Endometrial microvascular endothelial cells (primary cell): ENCODE measurements around the gene ATF6. TPM values are rescaled to one million over a fixed set of nuclear protein-coding genes. Genes with fewer than 3 reads are reported as not detected.
"Not testable (repeated sequence)": the region's sequence is repeated elsewhere in the genome, so short reads cannot be mapped to it uniquely, and the experiment has no call there.

ENCODE experiments used
- in situ Hi-C: cut with HindIII; loops from 2 replicates; pipeline ENCODE4 v1.10.0; 2017; ENCODE audit warnings: low sequenced_read_pairs, low pct_unique_long_range_greater_than_20kb; ENCODE audit errors: inconsistent ontology term
- total RNA-seq: library from RNA; depleted of rRNA; stranded (reverse); fragments of >200 nt; gene quantifications from one replicate; pipeline ENCODE4 v1.2.3, GENCODE V29; 2015; ENCODE audit errors: inconsistent ontology term

Gene ATF6
- total RNA-seq, 1 donor from 2014 or later = 40.7 TPM

DNA sequence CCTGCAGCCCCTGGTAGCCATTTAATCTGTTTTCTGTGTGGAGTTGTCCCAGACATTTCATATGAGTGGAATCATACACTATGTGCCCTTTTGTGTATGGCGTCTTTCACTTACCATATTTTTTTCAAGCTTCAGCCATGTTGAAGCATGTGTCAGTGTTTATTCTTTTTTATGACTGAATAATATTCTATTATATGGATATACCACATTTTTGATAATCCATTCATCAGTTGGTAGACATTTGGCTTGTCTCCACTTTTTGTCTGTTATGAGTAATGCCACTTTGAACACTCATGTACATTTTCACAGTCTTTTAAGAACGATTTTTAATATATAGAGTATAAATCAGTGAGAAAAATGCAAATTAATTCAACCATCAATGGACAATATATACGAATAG lies 44.7 kb downstream of the ATF6 start:
- in situ Hi-C loops = no loop called here

DNA sequence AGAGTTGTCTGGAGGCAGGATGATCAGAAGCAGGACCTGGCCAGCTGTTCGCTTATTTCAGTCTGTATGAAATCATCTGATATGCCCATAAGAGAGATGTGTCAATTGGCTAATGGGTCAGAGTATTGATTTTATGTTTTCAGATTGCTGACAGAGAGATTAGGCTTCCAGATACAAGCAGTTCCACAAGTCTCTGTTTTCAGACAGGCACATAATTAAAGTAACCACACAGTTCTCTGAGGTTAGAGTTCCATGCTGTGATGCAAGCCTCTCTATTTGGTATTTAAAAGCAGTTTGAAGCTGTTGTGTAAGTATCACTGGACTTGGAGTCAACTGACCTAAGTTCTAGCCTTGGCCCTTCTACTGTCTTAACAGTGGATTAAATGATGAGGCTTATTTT lies 50.1 kb downstream of the ATF6 start:
- in situ Hi-C loops = no loop called here

DNA sequence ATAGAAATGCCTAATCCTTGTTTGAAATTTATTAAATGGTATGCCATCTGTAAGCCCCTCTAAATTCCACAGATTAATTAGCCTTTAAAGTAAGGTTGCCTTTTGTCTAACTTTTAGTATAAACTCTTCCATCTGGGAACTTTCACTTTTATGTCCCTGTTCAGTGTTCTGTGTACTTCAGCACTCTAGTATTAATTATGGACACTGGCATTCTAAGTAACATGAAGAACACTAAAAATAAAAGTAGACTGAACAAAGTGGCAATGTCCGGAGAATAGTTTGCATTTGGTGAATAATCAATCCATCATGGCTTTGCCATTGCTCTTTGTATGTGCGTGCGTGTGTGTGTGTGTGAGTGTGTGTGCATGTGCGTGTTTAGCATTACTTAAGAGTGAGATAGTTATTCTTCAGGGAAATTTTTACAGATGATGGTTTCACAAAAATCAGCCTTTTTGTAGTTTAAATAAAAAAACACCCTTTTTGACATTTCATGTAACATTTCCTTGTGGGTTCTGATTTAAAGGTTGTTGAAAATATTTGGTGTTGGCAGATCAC lies 51.1 kb downstream of the ATF6 start:
- in situ Hi-C loops = no loop called here

DNA sequence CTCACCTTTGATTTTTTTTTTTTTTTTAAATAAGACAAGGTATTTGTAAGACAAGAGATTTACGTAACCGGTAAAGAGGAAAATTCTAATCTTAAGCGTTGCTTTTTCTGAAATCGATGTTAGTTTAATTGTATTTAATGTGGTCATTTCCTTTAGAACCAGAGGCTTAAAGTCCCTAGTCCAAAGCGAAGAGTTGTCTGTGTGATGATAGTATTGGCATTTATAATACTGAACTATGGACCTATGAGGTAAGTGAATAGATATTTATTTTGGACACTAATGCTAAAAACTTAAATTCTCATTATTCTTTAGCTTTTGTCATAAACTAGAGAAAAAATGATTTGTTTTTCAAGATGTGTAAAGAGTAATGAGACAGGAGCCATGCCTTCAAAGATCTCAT lies 54.8 kb downstream of the ATF6 start:
- in situ Hi-C loops = no loop called here

DNA sequence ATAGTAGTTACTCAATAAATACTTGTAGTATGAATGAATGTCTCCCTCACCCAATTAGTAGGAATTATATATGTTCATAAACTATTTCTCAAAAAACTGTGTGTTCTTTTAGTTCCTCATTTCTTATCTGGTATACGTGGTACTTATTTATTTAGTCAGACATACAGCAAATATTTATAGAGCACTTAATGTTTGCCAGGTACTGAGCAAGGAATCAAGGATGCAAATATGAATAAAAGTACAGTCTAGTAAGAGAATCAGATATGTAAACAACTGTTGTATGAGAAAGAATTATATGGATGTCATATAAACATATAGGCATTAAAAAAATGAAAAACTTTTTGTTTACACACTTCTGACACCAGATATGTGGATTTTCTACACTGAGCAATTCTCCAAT lies 58.5 kb downstream of the ATF6 start:
- in situ Hi-C loops = no loop called here

DNA sequence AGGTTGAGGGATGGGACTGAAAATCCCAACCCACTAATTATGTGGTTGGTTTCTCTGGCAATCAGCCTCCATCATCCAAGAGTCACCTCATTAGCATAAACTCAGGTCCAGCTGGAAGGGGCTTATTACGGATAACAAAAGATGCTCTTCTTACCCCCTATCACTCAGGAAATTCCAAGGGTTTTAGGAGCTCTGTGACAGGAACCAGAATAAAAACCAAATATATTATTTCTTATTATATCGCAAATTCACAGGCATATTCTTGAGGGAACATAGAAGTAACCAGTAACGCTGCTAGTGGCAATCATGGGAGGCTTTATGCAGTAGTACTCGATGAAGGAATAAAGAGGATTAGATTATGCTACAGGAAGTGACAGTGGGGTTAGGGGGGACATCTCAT lies 59.7 kb downstream of the ATF6 start:
- in situ Hi-C loops = no loop called here

DNA sequence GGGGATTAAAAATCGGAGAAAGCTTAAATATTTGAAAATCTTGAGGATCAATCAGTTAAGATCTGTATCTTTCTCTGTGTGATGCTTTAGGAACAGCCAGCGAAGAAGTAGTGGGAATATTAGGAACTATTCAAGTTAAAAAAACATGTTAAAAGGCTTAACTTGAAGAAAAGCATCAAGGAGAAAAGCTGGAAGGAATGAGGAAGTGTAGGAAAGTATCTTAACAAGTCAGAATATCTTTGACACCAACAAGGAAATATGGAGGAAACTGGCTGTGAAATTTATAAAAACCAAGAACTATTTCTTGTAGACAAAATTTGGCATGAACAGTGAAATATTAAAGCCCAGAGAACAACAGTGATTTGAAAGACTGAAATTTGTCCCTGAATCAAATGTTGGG lies 60.4 kb downstream of the ATF6 start:
- in situ Hi-C loops = no loop called here

DNA sequence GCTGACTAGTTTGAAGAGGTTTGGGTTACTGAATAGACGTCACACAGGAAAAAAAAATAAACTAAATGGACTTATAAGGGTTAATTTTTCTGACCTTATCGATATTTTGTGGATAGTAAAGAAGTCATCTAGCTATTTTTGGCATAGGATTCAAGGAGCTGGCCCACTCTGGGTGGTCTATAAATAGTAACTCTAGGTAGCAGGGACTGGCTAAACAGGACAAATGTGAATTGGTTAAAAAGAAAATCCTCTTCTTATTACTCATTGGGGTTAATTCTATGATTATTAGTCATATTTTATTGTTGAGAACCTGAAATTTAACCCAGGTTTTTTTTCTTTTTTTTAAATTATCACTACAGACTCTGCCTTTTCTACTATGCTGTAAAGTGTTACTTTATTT lies 61.7 kb downstream of the ATF6 start:
- in situ Hi-C loops = no loop called here

DNA sequence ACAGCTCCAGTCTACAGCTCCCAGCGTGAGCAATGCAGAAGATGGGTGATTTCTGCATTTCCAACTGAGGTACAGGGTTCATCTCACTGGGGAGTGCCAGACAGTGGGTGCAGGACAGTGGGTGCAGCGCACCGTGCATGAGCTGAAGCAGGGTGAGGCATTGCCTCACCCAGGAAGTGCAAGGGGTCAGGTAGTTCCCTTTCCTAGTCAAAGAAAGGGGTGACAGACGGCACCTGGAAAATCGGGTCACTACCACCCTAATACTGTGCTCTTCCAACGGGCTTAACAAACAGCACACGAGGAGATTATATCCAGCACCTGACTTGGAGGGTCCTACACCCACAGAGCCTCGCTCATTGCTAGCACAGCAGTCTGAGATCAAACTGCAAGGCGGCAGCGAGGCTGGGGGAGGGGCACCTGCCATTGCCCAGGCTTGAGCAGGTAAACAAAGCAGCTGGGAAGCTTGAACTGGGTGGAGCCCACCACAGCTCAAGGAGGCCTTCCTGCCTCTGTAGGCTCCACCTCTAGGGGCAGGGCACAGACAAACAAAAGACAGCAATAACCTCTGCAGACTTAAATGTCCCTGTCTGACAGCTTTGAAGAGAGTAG lies 66.3 kb downstream of the ATF6 start:
- in situ Hi-C loops = not testable (repeated sequence)

DNA sequence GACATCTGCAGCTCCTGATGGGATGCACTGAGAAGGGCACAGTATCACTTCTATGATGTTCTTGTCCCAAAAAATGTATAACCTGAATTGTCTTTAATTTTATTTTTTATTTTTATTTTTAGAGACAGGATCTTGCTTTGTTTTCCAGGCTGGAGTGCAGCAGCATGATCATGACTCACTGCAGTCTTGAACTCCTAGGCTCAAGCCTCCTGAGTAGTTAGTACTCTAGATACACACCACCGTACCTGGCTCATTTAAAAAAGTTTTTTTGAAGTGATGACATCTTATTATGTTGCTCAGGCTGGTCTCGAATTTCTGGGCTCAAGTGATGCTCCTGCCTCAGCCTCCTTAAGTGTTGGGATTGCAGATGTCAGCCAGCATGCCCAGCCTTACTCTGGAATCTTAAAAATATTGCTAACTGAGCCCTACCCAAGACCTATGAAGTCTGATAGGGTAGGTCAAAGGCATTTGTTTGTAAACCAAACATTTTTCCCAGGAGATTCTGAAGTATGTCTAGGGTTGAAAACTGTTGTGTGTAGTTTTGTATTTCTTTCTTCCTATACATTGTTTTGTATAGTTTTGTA lies 68.9 kb downstream of the ATF6 start:
- in situ Hi-C loops = no loop called here

DNA sequence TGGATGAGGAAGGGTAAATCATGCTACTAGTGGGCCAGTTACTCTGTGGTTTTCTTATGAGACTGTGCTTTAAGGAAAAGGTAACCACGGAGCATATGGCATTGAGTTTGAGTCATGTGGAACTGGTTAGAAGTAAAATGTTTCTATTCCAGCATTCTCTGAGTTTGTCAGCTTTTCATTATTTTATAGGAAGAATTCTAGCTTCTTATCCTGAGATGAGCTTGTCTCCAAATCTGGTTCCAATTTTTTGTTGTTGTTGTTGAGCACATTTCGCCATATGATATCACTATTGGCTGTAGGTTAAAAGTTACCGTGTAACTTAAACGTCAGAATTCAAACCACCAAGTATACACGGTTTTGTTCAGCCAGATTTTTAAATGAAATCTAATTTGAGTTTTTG lies 69.9 kb downstream of the ATF6 start:
- in situ Hi-C loops = no loop called here

DNA sequence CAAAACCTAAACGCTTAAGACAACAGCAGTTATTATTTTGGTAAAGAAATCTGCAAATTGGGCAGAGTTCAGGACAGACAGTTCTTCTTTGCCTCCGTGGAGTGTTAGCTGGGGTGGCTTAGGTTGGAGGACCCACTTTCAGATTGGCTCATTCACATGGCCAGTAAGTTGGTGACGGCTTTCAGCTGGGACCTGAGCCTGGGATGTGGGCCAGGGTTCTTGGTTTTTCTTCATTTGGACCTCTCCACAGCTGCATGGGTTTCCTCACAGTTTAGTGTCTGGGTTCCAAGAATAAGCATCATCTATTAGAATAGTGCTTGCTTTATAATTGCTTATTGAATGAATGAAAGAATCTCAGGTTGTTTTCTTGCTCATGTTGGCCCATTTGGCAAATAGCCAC lies 72.2 kb downstream of the ATF6 start:
- in situ Hi-C loops = no loop called here

DNA sequence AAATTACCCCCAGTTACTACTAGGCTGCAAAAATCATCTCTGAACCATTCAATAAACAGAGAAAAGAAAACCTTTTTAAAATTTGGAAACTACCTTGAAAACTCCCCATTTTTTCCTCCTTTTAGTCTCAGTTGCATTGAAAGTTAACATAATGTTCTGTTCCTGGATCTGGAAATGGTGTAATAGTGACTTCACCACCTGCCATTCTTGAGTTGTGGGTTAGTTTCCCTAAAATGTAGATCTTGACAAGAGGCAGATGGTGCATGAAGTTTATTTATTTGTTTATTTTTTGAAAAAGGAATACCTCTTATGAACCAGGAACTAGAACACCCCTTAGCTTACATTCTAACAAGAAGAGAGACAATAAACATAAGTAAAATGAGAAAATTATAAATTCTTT lies 72.8 kb downstream of the ATF6 start:
- in situ Hi-C loops = no loop called here

DNA sequence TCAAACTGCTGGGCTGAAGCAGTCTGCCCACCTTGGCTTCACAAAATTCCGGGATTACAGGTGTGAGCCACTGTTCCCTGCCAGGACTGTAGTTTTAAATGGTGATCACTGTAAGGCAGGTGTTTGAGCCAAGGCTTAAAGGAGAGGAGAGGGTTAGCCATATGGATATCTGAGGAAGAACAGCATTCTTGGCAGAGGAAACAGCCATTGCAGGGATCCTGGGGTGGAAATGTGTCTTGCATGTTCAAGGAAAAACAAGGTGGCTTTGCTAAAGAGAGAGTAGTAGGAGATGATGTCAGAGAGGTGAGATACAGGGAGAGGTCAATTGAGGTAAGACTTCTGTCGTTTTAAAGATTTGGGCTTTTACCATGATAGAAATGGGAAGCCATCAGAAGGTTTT lies 73.5 kb downstream of the ATF6 start:
- in situ Hi-C loops = no loop called here

DNA sequence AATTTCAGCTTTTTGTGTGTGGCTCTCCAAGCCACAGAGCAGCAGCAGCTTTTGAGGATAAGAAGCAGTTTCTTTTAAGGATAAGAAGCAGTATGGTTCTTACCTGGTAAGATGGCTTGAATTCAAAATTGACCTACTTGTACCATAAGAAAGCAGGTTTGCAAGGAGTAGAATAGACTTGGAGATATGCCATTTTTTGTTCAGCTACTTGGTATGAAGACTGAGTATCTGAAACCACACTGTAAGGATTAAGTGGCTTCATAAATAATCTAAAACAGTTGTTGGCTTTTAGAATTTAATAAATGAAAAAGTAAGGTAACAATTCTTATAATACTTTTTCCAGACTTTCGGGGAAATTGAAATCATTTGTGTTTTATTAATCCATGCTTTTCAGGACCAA lies 74.2 kb downstream of the ATF6 start:
- in situ Hi-C loops = no loop called here

DNA sequence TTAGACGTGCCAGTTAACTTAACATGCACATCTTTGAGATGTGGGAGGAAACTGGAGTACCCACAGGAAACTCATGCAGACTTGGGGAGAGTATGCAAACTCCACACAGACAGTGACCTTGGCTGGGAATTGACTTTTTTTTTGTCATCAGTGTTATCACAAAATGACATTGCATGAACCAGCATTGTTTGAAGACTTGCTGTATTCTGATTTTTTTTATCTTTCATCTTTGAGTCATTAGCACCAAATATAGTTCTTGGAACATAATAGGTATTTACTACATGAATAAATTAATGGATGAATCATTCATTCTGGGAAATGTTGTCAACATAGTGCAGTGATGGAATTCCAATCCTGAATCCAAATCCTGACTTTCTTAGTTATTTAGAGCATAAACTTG lies 77.0 kb downstream of the ATF6 start:
- in situ Hi-C loops = no loop called here

DNA sequence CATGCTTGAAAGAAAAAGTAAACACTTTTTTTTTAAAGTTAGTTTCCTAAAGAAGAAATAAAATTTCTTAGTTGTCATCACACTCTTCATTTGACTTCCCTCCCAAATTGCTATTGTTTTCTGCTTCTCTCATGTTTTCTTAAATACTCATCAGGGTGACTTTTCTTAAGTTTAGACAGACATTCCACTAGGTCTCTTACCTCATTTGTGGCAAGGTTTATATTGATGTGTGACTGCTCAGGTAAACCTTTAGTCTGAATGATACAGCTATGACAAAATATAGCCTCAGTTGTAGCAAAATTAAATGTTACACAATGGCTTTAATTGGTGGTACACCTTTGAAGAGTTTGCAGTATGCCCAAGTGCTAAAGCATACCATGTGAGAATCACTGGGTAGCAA lies 78.6 kb downstream of the ATF6 start:
- in situ Hi-C loops = no loop called here

DNA sequence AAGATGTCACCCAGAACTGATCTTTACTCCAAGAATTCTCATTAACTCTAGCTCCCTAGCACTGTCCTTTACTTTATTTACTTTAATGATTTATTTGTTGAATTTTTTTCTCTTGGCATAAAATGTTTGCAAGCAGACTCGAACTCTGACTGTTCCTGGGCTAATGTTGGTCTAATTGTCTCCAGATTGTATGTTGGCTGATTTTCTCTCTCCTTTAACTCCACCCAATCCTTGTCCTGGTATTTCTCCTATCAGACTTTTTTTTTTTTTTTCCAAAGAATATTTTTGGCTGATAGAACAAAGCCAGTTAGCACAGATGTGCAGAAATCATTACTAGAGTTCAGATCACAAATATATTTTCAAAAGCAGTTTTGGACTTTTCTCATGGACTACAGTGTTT lies 82.6 kb downstream of the ATF6 start:
- in situ Hi-C loops = no loop called here

DNA sequence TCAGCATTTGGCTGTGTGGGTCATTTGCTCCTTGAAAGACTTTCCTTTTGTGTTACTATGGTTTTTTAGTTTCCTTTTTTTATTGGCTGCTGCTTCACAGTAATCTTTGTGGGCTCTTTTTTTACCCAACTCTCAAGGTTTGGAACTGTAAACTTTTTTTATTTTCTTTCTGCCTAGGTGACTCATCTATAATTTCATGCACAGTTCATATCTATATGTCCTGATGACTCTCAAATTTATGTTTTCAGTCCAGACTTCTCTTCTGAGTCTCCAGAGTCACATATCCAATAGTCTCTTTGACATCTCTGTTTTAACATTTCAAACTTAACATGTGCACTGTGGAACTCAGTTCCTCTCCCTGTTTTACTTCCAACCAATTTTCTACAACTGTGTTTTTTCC lies 83.4 kb downstream of the ATF6 start:
- in situ Hi-C loops = no loop called here

DNA sequence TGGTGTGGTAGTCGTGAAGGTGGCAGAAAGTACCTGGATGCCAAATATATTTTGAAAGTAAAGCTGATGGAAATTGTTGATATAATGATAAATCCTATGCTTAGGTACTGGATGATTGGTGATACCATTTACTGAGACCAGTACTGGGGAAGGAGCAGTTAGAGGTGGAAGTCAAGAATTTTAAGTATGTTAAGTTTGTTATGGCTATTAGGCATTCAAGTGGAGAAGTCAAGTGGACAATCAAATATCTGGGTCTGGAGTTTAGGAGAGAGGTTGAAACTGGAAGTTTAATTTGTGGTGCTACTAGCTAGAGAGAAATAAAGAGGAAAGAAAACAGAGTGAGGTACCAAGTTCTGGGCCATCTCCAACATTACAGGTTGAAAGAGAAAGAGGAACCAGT lies 89.1 kb downstream of the ATF6 start:
- in situ Hi-C loops = no loop called here

DNA sequence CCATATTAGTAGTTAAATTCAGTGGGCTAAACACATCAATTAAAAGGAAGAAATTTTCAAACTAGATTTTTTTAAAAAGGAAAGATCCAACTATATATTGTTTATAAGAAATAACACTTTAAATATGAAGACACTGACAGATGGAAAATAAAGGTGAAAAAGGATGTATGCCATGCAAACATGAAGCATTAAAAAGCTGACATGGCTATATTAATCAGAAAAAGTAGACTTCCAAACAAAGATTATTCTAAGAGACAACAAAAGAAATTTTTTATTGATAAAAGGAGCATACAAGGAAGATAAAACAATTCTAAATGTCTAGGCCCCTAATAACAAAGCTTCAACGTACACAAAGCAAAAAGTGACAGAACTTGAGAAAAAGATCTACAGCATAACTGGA lies 92.2 kb downstream of the ATF6 start:
- in situ Hi-C loops = no loop called here
